Transverse colon (tissue), 4 donors: ENCODE measurements around the gene RNF187.

Experiments
- EP300 ChIP-seq: sonication (generic); formaldehyde crosslinking; IDR thresholded peaks from one replicate; pipeline ENCODE4 v1.6.1; 2017; ENCODE audit warnings: antibody characterized with exemption, low read depth
- POLR2A ChIP-seq: fragments of 450-650 bp; IDR thresholded peaks from one replicate; pipeline ENCODE4 v1.6.1; 2016; ENCODE audit warnings: antibody characterized with exemption, mild to moderate bottlenecking, moderate library complexity
- POLR2AphosphoS5 ChIP-seq, 3 donors: sonication (generic); formaldehyde crosslinking; IDR thresholded peaks; one replicate each; pipeline ENCODE4 v1.6.1; 2016; ENCODE audit warnings: antibody characterized with exemption in 3 of 3
- TF ChIP-seq, protein P1 (sequence below), 5 experiments: fragments of 200-600 bp in 3 of 5; fragments of 450-650 bp in 2 of 5; sonication (generic) in 3 of 5; IDR thresholded peaks; 1 replicate in 2 of 5; 2 replicates in 3 of 5; pipeline ENCODE4 v1.5.1; 2016 to 2017; ENCODE audit warnings: antibody characterized with exemption in 5 of 5, inconsistent platforms in 3 of 5, mild to moderate bottlenecking in 2 of 5, moderate library complexity in 1 of 5

DNA sequence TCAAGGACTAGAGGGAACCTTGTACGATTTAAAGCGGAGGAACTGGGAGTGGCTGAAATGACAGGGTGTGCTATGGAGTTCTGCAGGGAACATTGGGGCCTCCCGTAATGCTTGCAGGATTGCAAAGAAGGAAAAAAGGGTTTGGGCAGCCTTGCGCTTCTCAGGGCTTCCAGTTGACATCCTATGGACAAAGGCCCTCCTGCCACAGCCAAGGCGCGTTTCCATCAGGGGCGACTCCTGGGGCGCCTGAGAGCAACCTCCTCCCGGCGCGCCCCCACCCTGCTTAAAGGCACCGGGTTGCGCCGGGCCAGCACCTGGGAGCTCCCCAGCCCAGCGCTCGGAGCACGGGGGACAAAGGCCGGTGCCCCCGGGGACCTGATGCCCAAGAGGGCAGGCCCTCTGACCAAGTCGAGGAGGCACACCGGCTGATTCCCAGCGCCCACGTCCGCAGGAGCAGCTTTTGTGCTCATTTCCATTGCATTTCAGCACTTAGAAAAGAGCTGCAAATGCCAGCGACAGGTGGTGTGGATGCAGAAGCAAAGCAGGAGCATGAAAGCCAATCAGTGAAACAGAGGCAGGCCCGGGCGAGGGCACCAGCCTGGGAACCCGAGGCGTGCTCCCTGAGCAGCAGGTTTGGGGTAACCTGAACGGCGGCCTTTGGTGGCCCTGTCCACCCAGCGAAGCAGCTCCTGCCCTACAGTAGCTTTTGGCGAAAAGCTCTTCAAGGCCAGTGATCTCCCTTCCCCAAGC, 17.6 kb upstream of the RNF187 start:
- no peak for TF ChIP-seq EP300
- no peak for TF ChIP-seq POLR2A
- TF ChIP-seq, protein P1, sequence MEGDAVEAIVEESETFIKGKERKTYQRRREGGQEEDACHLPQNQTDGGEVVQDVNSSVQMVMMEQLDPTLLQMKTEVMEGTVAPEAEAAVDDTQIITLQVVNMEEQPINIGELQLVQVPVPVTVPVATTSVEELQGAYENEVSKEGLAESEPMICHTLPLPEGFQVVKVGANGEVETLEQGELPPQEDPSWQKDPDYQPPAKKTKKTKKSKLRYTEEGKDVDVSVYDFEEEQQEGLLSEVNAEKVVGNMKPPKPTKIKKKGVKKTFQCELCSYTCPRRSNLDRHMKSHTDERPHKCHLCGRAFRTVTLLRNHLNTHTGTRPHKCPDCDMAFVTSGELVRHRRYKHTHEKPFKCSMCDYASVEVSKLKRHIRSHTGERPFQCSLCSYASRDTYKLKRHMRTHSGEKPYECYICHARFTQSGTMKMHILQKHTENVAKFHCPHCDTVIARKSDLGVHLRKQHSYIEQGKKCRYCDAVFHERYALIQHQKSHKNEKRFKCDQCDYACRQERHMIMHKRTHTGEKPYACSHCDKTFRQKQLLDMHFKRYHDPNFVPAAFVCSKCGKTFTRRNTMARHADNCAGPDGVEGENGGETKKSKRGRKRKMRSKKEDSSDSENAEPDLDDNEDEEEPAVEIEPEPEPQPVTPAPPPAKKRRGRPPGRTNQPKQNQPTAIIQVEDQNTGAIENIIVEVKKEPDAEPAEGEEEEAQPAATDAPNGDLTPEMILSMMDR (IDR thresholded peaks at IDR 0.05) = no peak
- no peak for TF ChIP-seq POLR2AphosphoS5 (IDR thresholded peaks at IDR 0.05)
